SJCRH30 (cell line): ENCODE measurements around the gene SYVN1. TPM values are rescaled to one million over a fixed set of nuclear protein-coding genes. Genes with fewer than 3 reads are reported as not detected.

Experiments used
- DNase-seq, 2 experiments: peaks; one replicate each; pipeline ENCODE4 v3.0.0-alpha.2; 2015 to 2020
- H3K27ac ChIP-seq: fragments of 250-450 bp; sonication (Bioruptor Pico); 2 replicates; pipeline ENCODE4 v1.5.1; 2020; ENCODE audit warnings: mild to moderate bottlenecking, moderate library complexity
- H3K27me3 ChIP-seq: fragments of 250-450 bp; sonication (Bioruptor Pico); 2 replicates; pipeline ENCODE4 v1.5.1; 2020; ENCODE audit warnings: mild to moderate bottlenecking, moderate library complexity
- H3K36me3 ChIP-seq: fragments of 250-450 bp; sonication (Bioruptor Pico); 2 replicates; pipeline ENCODE4 v1.5.1; 2020; ENCODE audit warnings: mild to moderate bottlenecking, moderate library complexity
- H3K4me1 ChIP-seq: fragments of 250-450 bp; sonication (Bioruptor Pico); 2 replicates; pipeline ENCODE4 v1.5.1; 2020; ENCODE audit warnings: mild to moderate bottlenecking, moderate library complexity
- H3K4me3 ChIP-seq: fragments of 250-450 bp; sonication (Bioruptor Pico); 2 replicates; pipeline ENCODE4 v1.5.1; 2020; ENCODE audit warnings: mild to moderate bottlenecking, moderate library complexity
- H3K9me3 ChIP-seq: fragments of 250-450 bp; sonication (Bioruptor Pico); replicated peaks from 2 replicates; pipeline ENCODE4 v1.5.1; 2020; ENCODE audit warnings: mild to moderate bottlenecking, moderate library complexity
- total RNA-seq: library from RNA; depleted of rRNA; stranded (reverse); fragments of >200 nt; shearing (Covaris generic); gene quantifications from 2 replicates; pipeline ENCODE4 v1.2.3, GENCODE V29; 2014

SYVN1 gene
- total RNA-seq, 1 experiment from 2014 or later = 8.4 TPM

GRCh38 chr11:65103476-65103875 lies 30.8 kb downstream of the SYVN1 start:
- H3K9me3 ChIP-seq = no peaks in the 10 kb centered on the region
- no peaks in the 10 kb centered on the region for H3K36me3 ChIP-seq
- DNase-seq = no peak
- H3K27ac ChIP-seq = no peak overlapping the region
- H3K4me1 ChIP-seq = peaks cover 12% of the 10 kb centered on the region; the same call in 1 of the 2 replicates
- no peaks in the 10 kb centered on the region for H3K27me3 ChIP-seq
- no peak overlapping the region for H3K4me3 ChIP-seq

GRCh38 chr11:65102142-65103095 lies 31.9 kb downstream of the SYVN1 start:
- Histone ChIP-seq H3K4me1 (peaks cover 12% of the 10 kb centered on the region; the same call in 1 of the 2 replicates), H3K36me3 (no peaks in the 10 kb centered on the region), H3K9me3 (no peaks in the 10 kb centered on the region), H3K27ac (peak overlapping the region; percentile 50), H3K4me3 (no peak overlapping the region), H3K27me3 (no peaks in the 10 kb centered on the region)
- DNase-seq = peak in 1 of 2 experiments; percentile 50

- H3K36me3 ChIP-seq = no peaks in the 10 kb centered on the region
- no peaks in the 10 kb centered on the region for H3K27me3 ChIP-seq
- H3K4me1 ChIP-seq = peaks cover 12% of the 10 kb centered on the region
- H3K4me3 ChIP-seq = no peak overlapping the region
- H3K9me3 ChIP-seq = no peaks in the 10 kb centered on the region
- no peak for DNase-seq
- H3K27ac ChIP-seq = no peak overlapping the region
Measured at GRCh38 chr11:65100674-65101350, 33.5 kb downstream of the SYVN1 start.

GRCh38 chr11:65096926-65097325 lies 37.4 kb downstream of the SYVN1 start:
- peak overlapping the region; percentile 99 for H3K4me3 ChIP-seq
- no peaks in the 10 kb centered on the region for H3K36me3 ChIP-seq
- peaks cover 6% of the 10 kb centered on the region for H3K4me1 ChIP-seq
- DNase-seq = no peak
- H3K27ac ChIP-seq = no peak overlapping the region
- no peaks in the 10 kb centered on the region for H3K9me3 ChIP-seq
- no peaks in the 10 kb centered on the region for H3K27me3 ChIP-seq

- H3K27me3 ChIP-seq = no peaks in the 10 kb centered on the region
- H3K4me1 ChIP-seq = peaks cover 3% of the 10 kb centered on the region
- no peaks in the 10 kb centered on the region for H3K9me3 ChIP-seq
- DNase-seq = peak; percentile 89 to 93
- H3K27ac ChIP-seq = peak within 1 kb of the TSS; percentile 80
- no peaks in the 10 kb centered on the region for H3K36me3 ChIP-seq
- peak within 1 kb of the TSS; percentile 99 for H3K4me3 ChIP-seq
Measured at GRCh38 chr11:65095974-65096806, 38.1 kb downstream of the SYVN1 start, which contains the start of gene VPS51. TSS of gene VPS51 (plus strand) at chr11:65096214. CDS start at chr11:65096251, 37 bp downstream.

- no peaks in the 10 kb centered on the region for H3K9me3 ChIP-seq
- peak overlapping the region; percentile 80 for H3K27ac ChIP-seq
- no peak for DNase-seq
- no peaks in the 10 kb centered on the region for H3K27me3 ChIP-seq
- peaks cover 2% of the 10 kb centered on the region; the same call in 1 of the 2 replicates for H3K4me1 ChIP-seq
- no peaks in the 10 kb centered on the region for H3K36me3 ChIP-seq
- H3K4me3 ChIP-seq = peak overlapping the region; percentile 99
Measured at GRCh38 chr11:65095427-65095826, 38.9 kb downstream of the SYVN1 start.

- no peak for DNase-seq
- no peaks in the 10 kb centered on the region for H3K27me3 ChIP-seq
- H3K4me3 ChIP-seq = no peak overlapping the region
- H3K27ac ChIP-seq = no peak overlapping the region
- H3K36me3 ChIP-seq = no peaks in the 10 kb centered on the region
- H3K9me3 ChIP-seq = no peaks in the 10 kb centered on the region
- 0 out of 2 replicates have a peak, but pooled peaks cover under 1% of the 10 kb centered on the region for H3K4me1 ChIP-seq
Measured at GRCh38 chr11:65090628-65091027, 43.7 kb downstream of the SYVN1 start.

- no peak overlapping the region for H3K27ac ChIP-seq
Measured at GRCh38 chr11:65089621-65090020, 44.7 kb downstream of the SYVN1 start.

GRCh38 chr11:65087827-65088226 lies 46.5 kb downstream of the SYVN1 start:
- H3K9me3 ChIP-seq = no peaks in the 10 kb centered on the region
- no peak overlapping the region for H3K27ac ChIP-seq
- DNase-seq = no peak
- H3K36me3 ChIP-seq = peaks cover 1% of the 10 kb centered on the region; the same call in 1 of the 2 replicates
- H3K4me3 ChIP-seq = no peak overlapping the region
- no peaks in the 10 kb centered on the region for H3K27me3 ChIP-seq
- peaks cover 1% of the 10 kb centered on the region for H3K4me1 ChIP-seq

More at GRCh38 chr11:65089621-65090020, 44.7 kb downstream of the SYVN1 start:
- Histone ChIP-seq H3K36me3 (no peaks in the 10 kb centered on the region), H3K4me1 (no peaks in the 10 kb centered on the region), H3K9me3 (no peaks in the 10 kb centered on the region), H3K27me3 (no peaks in the 10 kb centered on the region), H3K4me3 (no peak overlapping the region)
- no peak for DNase-seq

- no peak overlapping the region for H3K4me3 ChIP-seq
- no peak for DNase-seq
- H3K36me3 ChIP-seq = peaks cover 6% of the 10 kb centered on the region; the same call in 1 of the 2 replicates
- no peaks in the 10 kb centered on the region for H3K9me3 ChIP-seq
- peaks cover 5% of the 10 kb centered on the region for H3K4me1 ChIP-seq
- H3K27ac ChIP-seq = no peak overlapping the region
- H3K27me3 ChIP-seq = no peaks in the 10 kb centered on the region
Measured at GRCh38 chr11:65087216-65087615, 47.1 kb downstream of the SYVN1 start.

- no peaks in the 10 kb centered on the region for H3K27me3 ChIP-seq
- H3K36me3 ChIP-seq = peaks cover 8% of the 10 kb centered on the region; the same call in 1 of the 2 replicates
- DNase-seq = no peak
- peaks cover 5% of the 10 kb centered on the region for H3K4me1 ChIP-seq
- H3K27ac ChIP-seq = no peak overlapping the region
- no peaks in the 10 kb centered on the region for H3K9me3 ChIP-seq
- H3K4me3 ChIP-seq = no peak overlapping the region
Measured at GRCh38 chr11:65086809-65087208, 47.5 kb downstream of the SYVN1 start.

GRCh38 chr11:65085446-65085845 lies 48.9 kb downstream of the SYVN1 start:
- no peak overlapping the region for H3K27ac ChIP-seq
- peaks cover 5% of the 10 kb centered on the region for H3K4me1 ChIP-seq
- peaks cover 18% of the 10 kb centered on the region for H3K36me3 ChIP-seq
- H3K9me3 ChIP-seq = no peaks in the 10 kb centered on the region
- no peaks in the 10 kb centered on the region for H3K27me3 ChIP-seq
- H3K4me3 ChIP-seq = no peak overlapping the region
- DNase-seq = no peak

- peak overlapping the region; percentile 84 for H3K4me3 ChIP-seq
- H3K27ac ChIP-seq = peak overlapping the region; percentile 83
- H3K9me3 ChIP-seq = no peaks in the 10 kb centered on the region
- H3K4me1 ChIP-seq = peaks cover 5% of the 10 kb centered on the region
- H3K27me3 ChIP-seq = no peaks in the 10 kb centered on the region
- no peak for DNase-seq
- peaks cover 22% of the 10 kb centered on the region for H3K36me3 ChIP-seq
Measured at GRCh38 chr11:65084598-65085375, 49.5 kb downstream of the SYVN1 start.
